GM12878 (cell line): ENCODE data around the gene TGFBR3. TPM values are rescaled to one million over a fixed set of nuclear protein-coding genes. Genes with fewer than 3 reads are reported as not detected.

ENCODE experiments used
- ATAC-seq: fragments of 200-7000 bp; cut with Tn5 transposase; 3 replicates; pipeline ENCODE4 v1.9.1; 2020; ENCODE audit warnings: mild to moderate bottlenecking, moderate library complexity
- BruUV-seq: library from RNA; stranded (reverse); fragments of 400-500 nt; replicated peaks from 2 replicates; lab custom pipeline; 2021; lab: Mats Ljungman, UMichigan
- CTCF ChIA-PET: fragments of 300-600 bp; sonication (Branson Sonifier 250); formaldehyde crosslinking; extraction: SDS; loops from one replicate; lab custom pipeline; 2021; ENCODE audit warnings: inconsistent platforms; lab: Yijun Ruan, JAX
- POLR2A ChIA-PET: fragments of 350-600 bp; formaldehyde crosslinking; extraction: SDS; loops from one replicate; lab custom pipeline; 2021; ENCODE audit warnings: inconsistent platforms; lab: Charles Lee
- RAD21 ChIA-PET: fragments of 300-600 bp; sonication (Branson Sonifier 250); formaldehyde crosslinking; loops from one replicate; lab custom pipeline; 2023; ENCODE audit warnings: antibody characterized with exemption; ENCODE audit not compliant: unreplicated experiment; lab: Charles Lee
- SMC1A ChIA-PET: fragments of 300-600 bp; sonication (Branson Sonifier 250); formaldehyde crosslinking; loops from one replicate; lab custom pipeline; 2023; ENCODE audit not compliant: unreplicated experiment, uncharacterized antibody; lab: Charles Lee
- DNase-seq: peaks from one replicate; pipeline ENCODE4 v3.0.0-alpha.2; 2011; ENCODE audit warnings: low read depth, low spot score
- FAIRE-seq: peaks from 3 replicates; lab custom pipeline; 2011; peaks lifted over from hg19 to GRCh38; lab: Jason Lieb, UNC
- H2AFZ ChIP-seq: 2 replicates; pipeline ENCODE4 v1.6.0; 2011; ENCODE audit warnings: low read depth, low read length, control low read depth; ENCODE audit not compliant: control insufficient read depth
- H3K27ac ChIP-seq: 2 replicates; pipeline ENCODE4 v1.5.1; 2011; ENCODE audit warnings: control low read depth; ENCODE audit not compliant: control insufficient read depth, insufficient read depth
- H3K27me3 ChIP-seq, 2 experiments: replicated peaks in 1 of 2; 2 replicates each; pipeline versions ENCODE4 v1.6.0 to v1.6.1; 2011; ENCODE audit warnings: low read length in 1 of 2; ENCODE audit not compliant: control insufficient read depth in 2 of 2, insufficient read depth in 2 of 2
- H3K36me3 ChIP-seq, 2 experiments: 2 replicates each; pipeline ENCODE4 v1.5.1; 2011; ENCODE audit warnings: low read length in 1 of 2; ENCODE audit not compliant: control insufficient read depth in 2 of 2, insufficient read depth in 2 of 2
- H3K4me1 ChIP-seq: 2 replicates; pipeline ENCODE4 v1.6.1; 2011; ENCODE audit warnings: mild to moderate bottlenecking, low read length, moderate library complexity, mixed read lengths; ENCODE audit not compliant: control insufficient read depth, insufficient read depth
- H3K4me2 ChIP-seq: 2 replicates; pipeline ENCODE4 v1.6.0; 2011; ENCODE audit warnings: control low read depth; ENCODE audit not compliant: control insufficient read depth, insufficient read depth
- H3K4me3 ChIP-seq: fragments of 200-600 bp; sonication (generic); 2 replicates; pipeline ENCODE4 v1.5.1; 2016
- H3K79me2 ChIP-seq: 2 replicates; pipeline ENCODE4 v1.6.0; 2011; ENCODE audit warnings: low read length; ENCODE audit not compliant: control insufficient read depth, insufficient read depth
- H3K9ac ChIP-seq: 2 replicates; pipeline ENCODE4 v1.8.0; 2011; ENCODE audit warnings: low read length, control low read depth, mixed read lengths; ENCODE audit not compliant: control insufficient read depth, insufficient read depth
- H3K9me3 ChIP-seq: replicated peaks from 3 replicates; pipeline ENCODE4 v1.5.1; 2011; ENCODE audit warnings: mild to moderate bottlenecking, low read length; ENCODE audit not compliant: control insufficient read depth, insufficient read depth
- H4K20me1 ChIP-seq: 2 replicates; pipeline ENCODE4 v1.6.0; 2011; ENCODE audit not compliant: control insufficient read depth, insufficient read depth
- CBFB ChIP-seq: IDR thresholded peaks from 2 replicates; pipeline ENCODE4 v1.6.1; 2016; ENCODE audit warnings: antibody characterized with exemption, low read depth
- ELK1 ChIP-seq: IDR thresholded peaks from 2 replicates; pipeline ENCODE4 v1.6.1; 2012; ENCODE audit warnings: low read depth, low read length, improper control_type of control experiment
- EP300 ChIP-seq, 2 experiments: fragments of 150-350 bp in 1 of 2; IDR thresholded peaks; 2 replicates each; pipeline ENCODE4 v1.6.1; 2011 to 2012; ENCODE audit warnings: low read depth in 2 of 2, low read length in 2 of 2, borderline replicate concordance in 1 of 2, improper control_type of control experiment in 1 of 2, inconsistent platforms in 1 of 2; ENCODE audit not compliant: control insufficient read depth in 1 of 2
- GABPA ChIP-seq: IDR thresholded peaks from 2 replicates; pipeline ENCODE4 v1.6.1; 2014; ENCODE audit warnings: antibody characterized with exemption, low read depth, mild to moderate bottlenecking, inconsistent platforms
- HDGF ChIP-seq: fragments of 450-650 bp; IDR thresholded peaks from 2 replicates; pipeline ENCODE4 v1.6.1; 2016; ENCODE audit warnings: antibody characterized with exemption
- IRF5 ChIP-seq: fragments of 450-650 bp; IDR thresholded peaks from 2 replicates; pipeline ENCODE4 v1.6.1; 2017; ENCODE audit warnings: borderline replicate concordance
- MYC ChIP-seq: IDR thresholded peaks from 2 replicates; pipeline ENCODE4 v1.6.1; 2011; ENCODE audit warnings: mild to moderate bottlenecking, low read length, moderate library complexity, inconsistent platforms; ENCODE audit not compliant: insufficient read depth, insufficient replicate concordance, insufficient read length, severe bottlenecking
- NBN ChIP-seq: fragments of 450-650 bp; IDR thresholded peaks from 2 replicates; pipeline ENCODE4 v1.6.1; 2016
- SMARCA5 ChIP-seq: fragments of 450-650 bp; IDR thresholded peaks from 2 replicates; pipeline ENCODE4 v1.6.1; 2017; ENCODE audit warnings: mild to moderate bottlenecking
- whole genome bisulfite sequencing: methylation state at CpG from one replicate; pipeline ENCODE4 v1.1.6; 2016; ENCODE audit warnings: low lambda C conversion rate; ENCODE audit not compliant: insufficient replicate concordance, insufficient coverage; ENCODE audit errors: missing lambda C conversion rate; 5-methylcytosine and 5-hydroxymethylcytosine counted together
- in situ Hi-C: fragments of 300-500 bp; cut with MboI; formaldehyde crosslinking; loops from 9 replicates; pipeline ENCODE4 v1.14.3; 2018; ENCODE audit warnings: mixed read lengths
- intact Hi-C: fragments of 100-400 bp; cut with micrococcal nuclease; formaldehyde crosslinking; loops from one replicate; pipeline ENCODE4 v1.14.2; 2022; ENCODE audit not compliant: unreplicated experiment
- polyA plus RNA-seq, 11 experiments: library from polyadenylated mRNA; depleted of rRNA in 4 of 11; unstranded in 6 of 11; stranded (reverse) in 5 of 11; fragments of >200 nt; fragmentation: Nextera tagmentation in 4 of 11; fragmentation: Illumina TruSeq in 1 of 11; extraction: Ambion mirVana in 4 of 11; extraction: Trizol in 1 of 11; gene quantifications; 1 replicate in 1 of 11; 2 replicates in 10 of 11; pipeline versions ENCODE4 v1.2.1 to v1.2.3, GENCODE V29; 2011 to 2016; ENCODE audit warnings: inconsistent platforms in 2 of 11, missing spikeins in 2 of 11, low read depth in 1 of 11
- total RNA-seq, 4 experiments: library from RNA; depleted of rRNA in 3 of 4; stranded (reverse); fragments of >200 nt in 3 of 4; fragmentation: Illumina TruSeq in 1 of 4; extraction: Trizol in 1 of 4; gene quantifications; 2 replicates each; pipeline versions ENCODE4 v1.2.1 to v1.2.3, GENCODE V29; 2013 to 2021
- TF ChIP-seq, protein P1 (sequence below): IDR thresholded peaks from 2 replicates; pipeline ENCODE4 v1.6.1; 2011; ENCODE audit warnings: borderline replicate concordance, low read depth, mild to moderate bottlenecking, moderate library complexity, low read length; ENCODE audit not compliant: insufficient read depth, poor library complexity, severe bottlenecking

TGFBR3 gene
- total and polyA plus RNA-seq, 10 of the 15 experiments (the other 5 are each of a cell fraction or from before 2014, with no cell fraction given), result 2.7 to 16.5 (median 12.6) TPM

- TF ChIP-seq EP300 (IDR thresholded peaks at IDR 0.05; ENCODE audit: borderline replicate concordance in 1 of 2, control insufficient read depth in 1 of 2, low read depth in 2 of 2, low read length in 2 of 2) (no peak), MYC (no peak), GABPA (no peak), ELK1 (no peak), NBN (no peak), HDGF (no peak), SMARCA5 (no peak)
These were observed 104.6 kb downstream of the TGFBR3 start (continued) for GRCh38 chr1:91781371-91781825.

DNA sequence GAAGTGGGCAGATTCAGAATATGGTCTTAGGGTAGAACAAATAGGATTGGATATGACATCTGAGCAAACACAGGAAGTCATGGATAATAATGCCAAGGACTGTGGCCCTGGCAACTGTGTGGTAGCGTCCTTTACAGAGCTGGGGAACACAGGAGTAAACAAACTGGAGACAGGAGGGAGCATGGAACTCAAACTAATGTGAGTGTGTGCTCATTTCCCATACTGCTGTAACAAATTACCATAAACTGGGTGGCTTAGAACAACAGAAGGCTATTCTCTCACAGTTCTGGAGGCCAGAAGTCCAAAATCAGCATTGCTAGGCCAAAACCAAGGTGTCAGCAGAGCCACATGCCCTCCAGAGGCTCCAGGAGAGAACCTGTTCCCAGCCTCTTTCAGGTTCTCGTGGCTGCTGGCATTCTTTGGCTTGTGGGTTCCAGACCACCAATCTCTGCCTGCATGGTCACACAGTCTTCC, 106.4 kb downstream of the TGFBR3 start:
- in situ Hi-C loops (no loop called here), intact Hi-C loops (no loop called here)
- no peaks in the 10 kb centered on the region; a peak in 1 of 4 replicates for H3K27me3 ChIP-seq
- no peak overlapping the region for H3K4me3 ChIP-seq
- no peaks in the 10 kb centered on the region for H3K79me2 ChIP-seq
- SMC1A ChIA-PET, result no interaction called here
- ATAC-seq, result no peak
- RAD21 ChIA-PET, result no interaction called here
- no peaks in the 10 kb centered on the region for H3K36me3 ChIP-seq
- no peaks in the 10 kb centered on the region for H3K9me3 ChIP-seq
- H4K20me1 ChIP-seq, result no peaks in the 10 kb centered on the region
- no peak overlapping the region for H3K27ac ChIP-seq
- H3K9ac ChIP-seq, result no peak overlapping the region
- CTCF ChIA-PET, result no interaction called here
- peaks cover 6% of the 10 kb centered on the region; the same call in 1 of the 2 replicates for H3K4me1 ChIP-seq
- no peak for FAIRE-seq
- BruUV-seq, result no TSS peak
- WGBS, result 42% methylated on average over 2 of the region's 2 CpGs
- DNase-seq, result no peak
- H3K4me2 ChIP-seq, result no peak overlapping the region
- TF ChIP-seq CBFB (no peak), IRF5 (no peak)
- TF ChIP-seq, protein P1, sequence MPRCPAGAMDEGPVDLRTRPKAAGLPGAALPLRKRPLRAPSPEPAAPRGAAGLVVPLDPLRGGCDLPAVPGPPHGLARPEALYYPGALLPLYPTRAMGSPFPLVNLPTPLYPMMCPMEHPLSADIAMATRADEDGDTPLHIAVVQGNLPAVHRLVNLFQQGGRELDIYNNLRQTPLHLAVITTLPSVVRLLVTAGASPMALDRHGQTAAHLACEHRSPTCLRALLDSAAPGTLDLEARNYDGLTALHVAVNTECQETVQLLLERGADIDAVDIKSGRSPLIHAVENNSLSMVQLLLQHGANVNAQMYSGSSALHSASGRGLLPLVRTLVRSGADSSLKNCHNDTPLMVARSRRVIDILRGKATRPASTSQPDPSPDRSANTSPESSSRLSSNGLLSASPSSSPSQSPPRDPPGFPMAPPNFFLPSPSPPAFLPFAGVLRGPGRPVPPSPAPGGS, result no peak
- H2AFZ ChIP-seq, result no peak overlapping the region; the same call in 1 of the 2 replicates
- POLR2A ChIA-PET, result no interaction called here
